Naive thymus-derived CD4-positive, alpha-beta T cell (primary cell): ENCODE results near the gene MYBPC1. TPM values are rescaled to one million over a fixed set of nuclear protein-coding genes. Genes with fewer than 3 reads are reported as not detected.

Source experiments
- polyA plus RNA-seq, 2 donors: library from polyadenylated mRNA; unstranded; fragments of 300-500 nt; fragmentation: Illumina TruSeq; gene quantifications; one replicate each; pipeline ENCODE4 v1.2.3, GENCODE V29; 2021
- total RNA-seq, 6 experiments: library from RNA in 5 of 6; stranded (reverse) in 5 of 6; gene quantifications; 1 replicate in 5 of 6; 2 replicates in 1 of 6; pipeline ENCODE4 v1.2.3 and lab custom pipeline; 2021 to 2026

MYBPC1 gene
- total and polyA plus RNA-seq, 7 experiments from 2014 or later: not detected

Other genes with a start within 250 kb of the MYBPC1 start
- 10 to 100 TPM; 26.2 to 48.4 (median 39.3) TPM for gene ARL1, start 187.2 kb upstream of the MYBPC1 start, total RNA-seq
- 10 to 100 TPM; 28.9 to 31.6 TPM for gene ARL1, start 187.2 kb upstream of the MYBPC1 start, polyA plus RNA-seq
- not detected for gene SPIC, start 119.6 kb upstream of the MYBPC1 start, total RNA-seq
- gene SPIC, start 119.6 kb upstream of the MYBPC1 start, polyA plus RNA-seq: not detected
- gene CHPT1, start 102.7 kb downstream of the MYBPC1 start, total RNA-seq: 10 to 100 TPM in 3 of 5 experiments, 1 to 10 TPM in 2; 6.5 to 22.6 (median 14.5) TPM
- 10 to 100 TPM in 1 of 2 donors, 1 to 10 TPM in 1; 9.4 to 22.9 TPM for gene CHPT1, start 102.7 kb downstream of the MYBPC1 start, polyA plus RNA-seq
- under 1 TPM in 4 of 5 experiments, not detected in 1; 0.35 to 0.87 (median 0.63) TPM for gene SYCP3, start 144.5 kb downstream of the MYBPC1 start, total RNA-seq
- under 1 TPM in 1 of 2 donors, not detected in 1; 0.23 TPM for gene SYCP3, start 144.5 kb downstream of the MYBPC1 start, polyA plus RNA-seq
- gene GNPTAB, start 236.0 kb downstream of the MYBPC1 start, total RNA-seq: 10 to 100 TPM; 42.0 to 85.1 (median 62.2) TPM
- gene GNPTAB, start 236.0 kb downstream of the MYBPC1 start, polyA plus RNA-seq: 10 to 100 TPM; 28.2 to 33.5 TPM